Activated naive CD4-positive, alpha-beta T cell (primary cell): ENCODE results near the gene ACSBG1.

Source experiments
- DNase-seq, 4 experiments: peaks; one replicate each; lab custom pipeline; 2025; lab: John Stamatoyannopoulos, UW

Gene ACSBG1

DNA sequence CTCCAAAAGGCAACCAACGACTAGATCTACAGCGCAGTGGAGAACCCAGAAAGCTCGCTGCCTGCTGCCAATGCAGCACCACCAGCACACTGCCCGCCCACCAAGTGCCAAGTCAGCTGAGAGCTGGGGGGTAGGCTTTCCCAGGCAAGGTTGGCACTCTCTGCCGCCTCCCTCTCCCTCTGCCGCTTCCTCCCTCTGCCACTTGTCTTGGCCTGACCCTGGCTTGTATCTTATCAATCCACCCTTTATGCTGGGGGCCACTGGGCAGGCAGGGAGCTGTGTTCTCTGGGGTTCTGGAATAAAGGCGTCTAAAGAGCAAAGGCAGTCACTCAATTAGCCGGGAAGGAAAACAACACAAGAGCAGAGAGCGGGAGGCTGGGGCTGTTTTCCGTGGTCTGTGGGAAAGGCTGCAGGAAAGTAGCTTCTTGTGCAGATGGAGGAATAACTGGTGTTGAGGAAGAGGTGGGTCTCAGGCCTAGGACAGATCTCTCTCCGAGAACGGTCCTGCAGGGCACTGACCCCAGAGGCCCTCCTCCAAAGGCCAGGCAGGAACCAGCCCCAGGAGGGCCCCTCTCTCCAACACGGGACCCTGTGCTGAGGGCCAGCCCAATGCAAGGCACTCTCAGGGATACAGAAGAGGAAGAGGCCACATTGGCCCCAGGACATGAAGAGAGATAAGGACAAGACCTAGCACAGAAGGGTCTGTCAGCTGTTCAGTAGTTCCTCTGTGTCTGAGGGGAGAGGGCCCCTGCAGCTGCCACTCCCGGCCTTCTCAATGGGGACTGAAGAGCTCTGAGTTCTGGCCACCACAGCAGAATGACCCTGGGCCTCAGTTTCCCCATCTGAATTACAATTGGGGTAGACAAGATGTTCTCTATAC is 30.8 kb downstream of the ACSBG1 start:
- DNase-seq = no peak

GRCh38 chr15:78201281-78202190 is 32.8 kb downstream of the ACSBG1 start:
- no peak for DNase-seq

- DNase-seq = no peak
These were observed 34.0 kb downstream of the ACSBG1 start for GRCh38 chr15:78200276-78200930.

DNA sequence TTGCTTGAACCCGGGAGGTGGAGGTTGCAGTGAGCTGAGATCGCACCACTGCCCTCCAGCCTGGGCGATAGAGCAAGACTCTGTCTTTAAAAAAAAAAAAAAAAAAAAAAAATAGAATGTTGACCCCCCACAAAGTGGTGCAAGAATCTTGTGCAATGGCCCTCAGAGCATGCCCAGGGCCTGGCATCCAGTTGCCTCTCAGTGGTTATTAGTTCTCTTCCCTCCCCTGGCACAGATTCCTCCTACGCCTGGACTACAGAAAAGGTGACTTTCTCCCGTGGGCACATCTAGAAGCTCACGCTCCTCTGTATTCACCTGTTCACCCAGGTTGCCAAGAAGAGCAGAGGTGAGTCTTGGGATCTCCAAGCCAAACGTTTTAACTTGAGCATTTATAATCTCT is 36.7 kb downstream of the ACSBG1 start:
- DNase-seq = no peak

DNA sequence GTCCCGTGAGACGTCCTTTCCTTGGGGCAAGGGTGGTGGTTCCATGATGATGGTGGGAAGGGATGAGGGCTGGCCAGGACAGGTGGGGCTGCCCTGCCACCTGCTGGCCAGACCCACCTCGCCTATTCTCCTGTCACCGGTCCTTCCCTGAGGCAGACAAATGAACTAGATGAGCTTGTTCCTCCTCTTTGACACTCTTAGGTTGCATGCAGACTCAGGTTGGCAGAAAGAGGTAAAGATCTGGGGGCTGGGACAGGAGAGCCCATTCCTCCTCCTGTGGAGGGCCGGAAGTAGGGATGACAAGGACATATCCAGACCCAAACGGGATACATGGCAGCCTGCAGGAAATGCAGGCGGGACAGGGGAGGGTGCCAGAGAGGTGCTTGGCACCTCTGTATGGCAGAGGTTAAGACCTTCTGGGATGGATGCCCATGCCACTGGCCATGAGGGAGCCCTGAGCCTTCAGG is 38.6 kb downstream of the ACSBG1 start:
- DNase-seq = peak in 1 of 4 experiments; percentile 46

DNA sequence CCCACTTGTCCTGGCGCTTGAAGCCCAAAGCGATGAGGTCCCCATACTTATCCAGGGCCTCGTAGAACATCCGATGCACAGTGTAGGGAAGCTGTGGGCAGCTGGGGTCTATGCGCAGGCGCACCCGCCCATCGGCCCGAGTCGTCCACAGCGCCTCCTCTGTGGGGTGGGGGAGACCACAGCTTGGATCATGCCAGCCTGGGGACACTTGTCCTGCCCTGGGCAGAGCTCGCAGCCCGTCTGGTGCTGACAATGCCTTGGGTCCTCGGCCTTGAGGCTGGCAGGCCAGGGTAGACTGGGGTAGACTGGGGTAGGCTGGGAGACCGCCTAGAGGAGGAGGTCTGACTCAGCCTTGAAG is 39.8 kb downstream of the ACSBG1 start:
- DNase-seq = no peak

GRCh38 chr15:78193731-78194567 is 40.4 kb downstream of the ACSBG1 start:
- no peak for DNase-seq

DNA sequence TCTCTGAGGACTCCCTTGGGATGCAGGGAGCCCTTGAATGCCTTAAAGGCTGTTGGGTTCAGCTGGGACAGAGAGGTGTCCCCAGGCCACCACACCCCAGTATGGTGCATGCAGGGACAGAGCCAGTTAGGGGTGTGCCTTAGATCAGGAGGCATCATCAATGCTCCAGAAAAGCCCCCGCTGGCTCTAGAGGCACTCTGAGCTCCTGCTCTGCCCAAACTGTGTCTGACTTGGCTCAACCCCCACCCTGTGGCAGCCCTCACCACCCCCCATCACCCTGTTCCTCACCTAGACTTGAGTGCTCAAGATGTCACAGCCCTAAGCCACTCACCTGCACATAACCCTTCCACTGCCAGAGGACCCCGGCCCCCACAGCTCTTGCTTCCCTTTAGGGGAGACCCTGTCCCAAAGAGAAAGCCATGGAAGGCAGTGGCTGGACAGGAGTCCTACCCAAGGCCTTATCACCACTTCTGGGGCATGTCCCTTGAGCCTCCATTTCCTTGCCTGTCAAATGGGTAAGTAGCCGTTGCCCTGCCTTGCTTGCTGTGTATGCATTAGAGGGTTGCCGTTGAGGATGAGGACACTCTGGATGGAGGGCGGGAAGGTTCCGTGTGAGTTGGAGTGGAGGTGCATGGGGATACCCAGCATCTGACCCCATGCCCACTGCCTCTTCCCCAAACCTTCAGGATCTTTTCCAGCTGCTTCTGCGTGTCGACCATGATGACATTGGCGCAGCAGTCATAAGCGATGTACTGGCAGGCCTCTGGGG is 41.4 kb downstream of the ACSBG1 start:
- no peak for DNase-seq

DNA sequence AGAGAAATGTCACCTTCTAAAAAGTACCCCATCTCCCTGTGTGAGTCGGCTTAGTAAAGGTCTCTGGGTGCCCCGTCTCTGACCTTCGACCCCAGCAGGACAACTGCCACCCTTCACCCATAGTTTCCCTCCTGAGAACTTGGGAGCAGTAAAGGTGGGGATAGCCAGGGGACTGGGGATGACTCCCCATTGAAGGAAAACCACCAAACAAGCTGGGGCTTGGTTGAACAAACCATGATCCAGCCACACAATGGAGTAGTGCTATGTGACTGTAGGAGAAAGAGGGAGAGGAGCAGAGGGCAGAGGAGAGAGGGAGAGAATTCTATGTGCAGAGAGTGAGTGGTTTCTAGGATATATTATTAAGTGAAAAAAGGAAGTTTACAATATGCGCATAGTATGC is 51.5 kb downstream of the ACSBG1 start:
- DNase-seq = no peak

GRCh38 chr15:78182336-78182700 is 52.0 kb downstream of the ACSBG1 start:
- no peak for DNase-seq

DNA sequence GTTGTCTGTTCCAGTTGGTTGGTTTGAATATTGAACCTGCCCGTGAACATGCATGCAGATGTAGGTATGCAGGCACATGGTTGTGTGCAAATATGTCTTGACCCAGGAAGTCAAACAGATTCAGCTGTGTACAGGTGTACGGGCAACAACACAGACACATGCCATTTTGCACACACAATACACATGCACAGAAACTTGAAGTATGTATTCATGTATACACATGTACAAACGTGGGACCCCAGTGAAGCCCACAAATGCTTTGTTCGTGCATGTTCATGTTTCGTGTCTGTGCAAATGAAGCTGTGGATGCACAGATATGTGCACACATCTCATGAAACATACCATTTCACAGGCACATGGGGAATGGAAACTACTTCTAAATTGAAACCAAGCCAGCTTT is 54.5 kb downstream of the ACSBG1 start:
- DNase-seq = no peak

GRCh38 chr15:78179286-78179840 is 55.0 kb downstream of the ACSBG1 start:
- DNase-seq = no peak

DNA sequence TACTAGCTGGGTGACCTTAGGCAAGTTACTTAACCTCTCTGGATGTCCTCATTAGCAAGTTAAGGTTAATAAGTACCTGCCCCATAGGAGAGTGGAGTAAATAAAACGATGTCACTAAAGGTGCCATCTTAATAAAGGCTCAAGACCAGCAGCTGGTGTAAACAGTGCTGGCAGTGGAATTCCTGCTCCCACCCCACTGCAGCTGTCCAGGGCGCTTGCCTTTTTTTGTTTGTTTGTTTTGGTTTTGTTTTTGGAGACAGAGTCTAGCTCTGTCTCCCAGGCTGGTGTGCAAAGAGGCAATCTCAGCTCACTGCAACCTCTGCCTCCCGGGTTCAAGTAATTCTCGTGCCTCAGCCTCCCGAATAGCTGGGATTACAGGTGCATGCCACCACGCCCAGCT is 56.3 kb downstream of the ACSBG1 start:
- DNase-seq = no peak

GRCh38 chr15:78177447-78177873 is 56.9 kb downstream of the ACSBG1 start:
- DNase-seq = peak in 1 of 4 experiments; percentile 14

GRCh38 chr15:78175330-78175729 is 59.0 kb downstream of the ACSBG1 start:
- no peak for DNase-seq

GRCh38 chr15:78174401-78174800 is 60.0 kb downstream of the ACSBG1 start:
- no peak for DNase-seq

GRCh38 chr15:78171864-78172472 is 62.4 kb downstream of the ACSBG1 start:
- no peak for DNase-seq

- no peak for DNase-seq
These were observed 63.3 kb downstream of the ACSBG1 start for GRCh38 chr15:78170848-78171773.

GRCh38 chr15:78168608-78169007 is 65.8 kb downstream of the ACSBG1 start:
- DNase-seq = no peak
